Measurements from ENCODE around the gene NPAS3. TPM values are rescaled to one million over a fixed set of nuclear protein-coding genes. Genes with fewer than 3 reads are reported as not detected.

The NPAS3 gene
- total RNA-seq, 4 donors from 2014 or later, result 1.9 to 10.6 (median 2.2) TPM

DNA sequence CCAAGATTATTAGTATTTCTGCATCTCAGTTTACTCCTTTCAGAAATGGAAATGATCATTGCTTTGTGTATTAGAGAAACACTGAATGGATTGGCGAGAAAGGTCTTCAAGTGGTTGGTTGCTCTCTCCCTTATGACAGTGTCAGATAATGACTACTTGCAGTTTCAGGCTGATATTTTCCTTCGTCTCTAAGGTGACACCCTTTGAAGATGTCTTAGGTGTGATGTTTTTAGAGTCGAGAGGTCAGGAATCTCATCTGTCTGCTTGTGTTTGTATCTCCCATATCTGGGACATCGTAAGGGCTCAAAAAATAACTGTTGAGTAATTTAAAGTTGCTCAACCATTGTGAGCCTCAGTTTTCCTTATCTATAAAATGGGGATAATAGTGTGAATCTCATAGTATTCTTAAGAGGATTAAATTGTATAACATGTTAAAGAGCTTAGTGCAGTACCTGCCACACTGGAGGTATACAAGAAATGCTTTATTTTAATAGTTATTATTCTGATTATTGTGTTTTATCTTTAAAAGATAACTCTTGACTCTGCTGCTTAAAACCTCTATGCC, 40.1 kb downstream of the NPAS3 start:
- H3K27me3 ChIP-seq, result no peaks in the 10 kb centered on the region
- WGBS, 2 donors (ENCODE audit: low coverage in 1 of 2), result 92 to 96% methylated on average over 4 of the region's 4 CpGs
- H3K4me3 ChIP-seq, result no peak overlapping the region
- TF ChIP-seq, protein P1, sequence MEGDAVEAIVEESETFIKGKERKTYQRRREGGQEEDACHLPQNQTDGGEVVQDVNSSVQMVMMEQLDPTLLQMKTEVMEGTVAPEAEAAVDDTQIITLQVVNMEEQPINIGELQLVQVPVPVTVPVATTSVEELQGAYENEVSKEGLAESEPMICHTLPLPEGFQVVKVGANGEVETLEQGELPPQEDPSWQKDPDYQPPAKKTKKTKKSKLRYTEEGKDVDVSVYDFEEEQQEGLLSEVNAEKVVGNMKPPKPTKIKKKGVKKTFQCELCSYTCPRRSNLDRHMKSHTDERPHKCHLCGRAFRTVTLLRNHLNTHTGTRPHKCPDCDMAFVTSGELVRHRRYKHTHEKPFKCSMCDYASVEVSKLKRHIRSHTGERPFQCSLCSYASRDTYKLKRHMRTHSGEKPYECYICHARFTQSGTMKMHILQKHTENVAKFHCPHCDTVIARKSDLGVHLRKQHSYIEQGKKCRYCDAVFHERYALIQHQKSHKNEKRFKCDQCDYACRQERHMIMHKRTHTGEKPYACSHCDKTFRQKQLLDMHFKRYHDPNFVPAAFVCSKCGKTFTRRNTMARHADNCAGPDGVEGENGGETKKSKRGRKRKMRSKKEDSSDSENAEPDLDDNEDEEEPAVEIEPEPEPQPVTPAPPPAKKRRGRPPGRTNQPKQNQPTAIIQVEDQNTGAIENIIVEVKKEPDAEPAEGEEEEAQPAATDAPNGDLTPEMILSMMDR (IDR thresholded peaks at IDR 0.05), result no peak
- TF ChIP-seq POLR2A (IDR thresholded peaks at IDR 0.05) (no peak), EP300 (IDR thresholded peaks at IDR 0.05) (no peak), POLR2AphosphoS5 (IDR thresholded peaks at IDR 0.05) (no peak)
- no peaks in the 10 kb centered on the region for H3K36me3 ChIP-seq
- no peak overlapping the region for H3K27ac ChIP-seq
- no peaks in the 10 kb centered on the region for H3K4me1 ChIP-seq
- ATAC-seq, result no peak
- no peaks in the 10 kb centered on the region for H3K9me3 ChIP-seq

DNA sequence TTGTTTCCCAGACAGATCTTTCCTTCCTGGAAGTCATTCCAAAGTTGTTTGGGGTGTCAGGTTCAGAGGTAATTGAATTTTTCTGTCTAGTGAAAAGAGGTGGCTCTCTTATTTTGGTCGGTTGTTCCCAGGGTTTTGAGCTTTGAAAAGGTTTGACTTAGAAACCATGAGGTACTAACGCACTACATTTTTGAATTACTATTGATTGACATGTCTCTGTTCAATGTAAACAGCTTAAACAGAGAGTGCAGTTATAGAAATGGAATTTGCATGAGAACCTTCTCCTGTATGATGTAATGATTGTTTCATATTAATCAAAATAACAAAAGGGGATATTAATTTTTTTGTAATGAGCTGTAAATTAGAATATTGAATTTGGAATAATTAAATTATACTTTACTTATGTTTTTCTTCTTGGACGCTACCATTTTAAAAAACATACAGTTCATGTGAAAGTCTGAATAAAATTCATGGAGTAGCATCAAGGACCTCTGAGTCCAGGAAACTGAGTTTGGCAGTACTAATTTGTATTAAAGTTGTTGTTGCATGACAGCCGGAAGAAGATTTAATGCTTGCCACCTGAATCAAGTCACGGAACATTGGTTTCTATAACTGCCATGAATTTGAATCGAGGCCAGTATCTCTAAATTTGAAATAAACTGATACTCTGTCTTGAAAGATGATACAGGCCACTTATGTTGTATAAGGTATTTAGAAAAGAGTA, 41.7 kb downstream of the NPAS3 start:
- WGBS, 2 donors (ENCODE audit: low coverage in 1 of 2), result 92 to 95% methylated on average over 6 of the region's 6 CpGs
- no peak overlapping the region for H3K27ac ChIP-seq
- no peaks in the 10 kb centered on the region for H3K27me3 ChIP-seq
- TF ChIP-seq POLR2AphosphoS5 (IDR thresholded peaks at IDR 0.05) (no peak), EP300 (IDR thresholded peaks at IDR 0.05) (no peak), POLR2A (IDR thresholded peaks at IDR 0.05) (no peak)
- TF ChIP-seq, protein P1 (IDR thresholded peaks at IDR 0.05), result no peak
- no peak for ATAC-seq
- no peaks in the 10 kb centered on the region for H3K9me3 ChIP-seq
- H3K4me3 ChIP-seq, result no peak overlapping the region
- no peaks in the 10 kb centered on the region for H3K4me1 ChIP-seq
- H3K36me3 ChIP-seq, result no peaks in the 10 kb centered on the region

DNA sequence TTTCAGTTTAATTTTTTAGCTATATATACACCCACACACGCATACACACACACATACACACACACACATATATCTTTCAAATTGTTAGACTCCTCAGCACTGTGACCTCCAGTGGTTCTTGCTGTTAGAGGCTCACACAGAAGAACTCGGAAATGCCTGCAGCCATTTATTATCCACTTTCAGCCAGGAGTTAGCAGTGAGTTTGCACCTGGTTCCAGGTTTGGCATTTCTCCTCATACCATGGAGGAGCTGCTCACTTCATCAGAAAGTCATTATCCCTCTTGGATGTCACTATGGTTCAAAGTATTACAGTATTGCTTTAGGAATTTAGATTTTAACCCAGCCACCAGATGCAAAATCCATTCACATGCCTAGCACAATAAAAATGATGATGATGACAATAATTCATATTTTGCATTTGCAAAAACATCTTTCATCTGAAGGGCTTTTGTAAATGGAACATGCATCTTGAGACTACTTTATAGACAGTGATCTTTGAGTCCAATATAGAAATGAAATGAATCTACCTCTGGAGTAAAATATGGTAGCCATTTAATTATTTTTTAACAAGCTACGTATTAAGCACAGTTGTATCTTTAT, 42.3 kb downstream of the NPAS3 start:
- no peaks in the 10 kb centered on the region for H3K27me3 ChIP-seq
- no peak for ATAC-seq
- H3K4me3 ChIP-seq, result no peak overlapping the region
- H3K27ac ChIP-seq, result no peak overlapping the region
- 65 to 81% methylated on average over 3 of the region's 3 CpGs for whole genome bisulfite sequencing, 2 donors (ENCODE audit: low coverage in 1 of 2)
- H3K36me3 ChIP-seq, result no peaks in the 10 kb centered on the region
- no peak for TF ChIP-seq EP300 (IDR thresholded peaks at IDR 0.05)
- TF ChIP-seq, protein P1 (IDR thresholded peaks at IDR 0.05), result no peak
- TF ChIP-seq POLR2AphosphoS5 (IDR thresholded peaks at IDR 0.05), result no peak
- TF ChIP-seq POLR2A (IDR thresholded peaks at IDR 0.05), result no peak
- no peaks in the 10 kb centered on the region for H3K4me1 ChIP-seq
- no peaks in the 10 kb centered on the region for H3K9me3 ChIP-seq

DNA sequence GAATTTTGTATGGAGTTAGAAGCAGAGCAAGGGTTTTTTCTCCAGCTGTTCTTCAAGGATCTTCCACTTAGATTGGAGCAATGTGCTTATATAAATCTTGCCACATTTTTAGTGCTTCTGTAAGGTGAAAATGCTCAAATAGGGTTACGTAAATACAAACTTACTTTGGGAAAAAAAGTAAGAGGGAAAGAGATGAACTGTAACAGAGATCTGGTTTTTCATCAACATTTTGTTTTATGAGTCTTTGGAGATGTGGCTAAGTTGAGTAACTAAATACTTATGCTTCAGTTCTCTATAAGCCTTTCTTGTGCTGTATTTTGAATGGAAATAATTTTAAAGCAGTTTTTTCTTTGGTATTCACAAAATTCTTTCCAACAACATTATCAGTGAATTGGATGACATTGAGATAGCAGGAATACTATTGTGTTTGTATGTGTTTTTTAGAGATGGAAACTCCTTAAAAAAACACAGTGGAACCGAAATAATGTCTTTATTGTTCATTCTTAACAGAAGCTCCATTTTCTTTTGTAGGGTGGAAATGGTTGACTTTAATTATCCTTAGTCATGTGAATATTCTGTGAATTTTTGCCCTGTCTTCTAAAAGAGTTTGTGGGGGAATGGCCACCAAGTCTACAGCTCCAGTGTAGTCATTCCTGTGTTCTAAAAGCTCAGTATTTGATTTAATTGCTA, 45.7 kb downstream of the NPAS3 start:
- no peaks in the 10 kb centered on the region for H3K9me3 ChIP-seq
- H3K4me1 ChIP-seq, result no peaks in the 10 kb centered on the region
- H3K4me3 ChIP-seq, result no peak overlapping the region
- H3K27ac ChIP-seq, result no peak overlapping the region
- ATAC-seq, result no peak
- no peaks in the 10 kb centered on the region for H3K27me3 ChIP-seq
- TF ChIP-seq POLR2A (IDR thresholded peaks at IDR 0.05), result no peak
- no peak for TF ChIP-seq EP300 (IDR thresholded peaks at IDR 0.05)
- WGBS, 2 donors (ENCODE audit: low coverage in 1 of 2), result 95 to 100% methylated on average over 2 of the region's 2 CpGs
- H3K36me3 ChIP-seq, result no peaks in the 10 kb centered on the region

DNA sequence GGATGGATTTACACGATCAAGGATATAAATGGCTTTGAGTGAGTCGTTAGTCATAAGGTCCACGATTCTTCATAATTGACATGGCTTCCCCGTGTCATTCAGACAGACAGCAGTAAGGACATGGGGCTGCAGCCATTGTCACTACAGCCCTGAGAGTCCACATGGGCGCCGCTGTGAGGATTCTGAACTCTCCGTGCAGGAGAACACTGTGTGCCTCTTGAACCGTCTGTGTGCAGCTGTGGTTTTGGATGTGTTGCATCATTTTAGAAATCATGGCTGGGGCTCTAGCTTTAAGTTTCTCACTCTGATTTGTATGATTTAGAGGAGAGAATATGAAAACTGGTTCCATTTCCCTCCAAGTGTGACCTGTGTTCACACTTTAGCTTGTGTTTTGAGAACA, 47.2 kb downstream of the NPAS3 start:
- Histone ChIP-seq H3K27ac (no peak overlapping the region), H3K4me3 (no peak overlapping the region), H3K27me3 (no peaks in the 10 kb centered on the region), H3K9me3 (no peaks in the 10 kb centered on the region), H3K4me1 (no peaks in the 10 kb centered on the region), H3K36me3 (no peaks in the 10 kb centered on the region)
- ATAC-seq, result peak; percentile 53
- TF ChIP-seq POLR2A (IDR thresholded peaks at IDR 0.05) (no peak), EP300 (IDR thresholded peaks at IDR 0.05) (no peak), POLR2AphosphoS5 (IDR thresholded peaks at IDR 0.05) (no peak)
- TF ChIP-seq, protein P1 (IDR thresholded peaks at IDR 0.05), result no peak
- 86 to 90% methylated on average over 2 to 7 of the region's 8 CpGs for WGBS, 2 donors (ENCODE audit: low coverage in 1 of 2)
